Inflammatory macrophage treated with lipopolysaccharide for 1 hour (primary cell): ENCODE results near the gene LRCH1.
"Not testable (repeated sequence)": the region's sequence is repeated elsewhere in the genome, so short reads cannot be mapped to it uniquely, and the experiment has no call there.

Experiments used
- DNase-seq, 2 donors: peaks; one replicate each; pipeline ENCODE4 v3.0.0-alpha.2; 2020 to 2022

The LRCH1 gene

DNA sequence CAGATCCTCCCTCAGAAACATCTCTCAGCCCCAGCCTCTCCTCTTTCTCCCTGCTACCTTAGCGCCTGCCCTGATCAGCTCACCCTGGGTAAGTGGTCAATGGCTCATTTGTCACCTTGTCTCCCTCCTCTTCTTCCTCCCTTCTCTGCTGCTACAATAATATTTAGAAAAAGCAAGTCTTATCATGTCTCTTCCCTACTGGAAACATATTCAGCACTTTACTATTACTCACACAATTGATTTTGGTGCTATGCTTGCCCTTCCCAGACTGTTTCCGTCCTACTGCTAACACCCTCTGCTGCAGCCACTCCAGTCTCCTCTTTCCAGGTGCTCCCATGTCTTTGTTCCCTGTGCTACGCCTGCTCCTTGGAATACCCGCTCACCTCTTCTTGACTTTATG is 208.2 kb downstream of the LRCH1 start:
- no peak for DNase-seq

GRCh38 chr13:46761866-46762265 is 208.9 kb downstream of the LRCH1 start:
- no peak for DNase-seq

DNA sequence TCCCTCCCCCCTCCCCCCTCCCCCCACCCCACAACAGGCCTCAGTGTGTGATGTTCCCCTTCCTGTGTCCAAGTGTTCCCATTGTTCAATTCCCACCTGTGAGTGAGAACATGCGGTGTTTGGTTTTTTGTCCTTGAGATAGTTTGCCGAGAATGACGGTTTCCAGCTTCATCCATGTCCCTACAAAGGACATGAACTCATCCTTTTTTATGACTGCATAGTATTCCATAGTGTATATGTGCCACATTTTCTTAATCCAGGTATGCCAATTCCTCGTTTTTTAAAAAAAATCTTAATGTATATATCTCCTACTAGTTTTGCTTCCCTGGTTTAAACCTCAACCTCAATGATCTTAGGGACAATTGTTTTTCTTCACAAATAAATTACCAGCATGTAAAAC is 217.0 kb downstream of the LRCH1 start:
- not testable (repeated sequence) for DNase-seq

- no peak for DNase-seq
These were observed 218.7 kb downstream of the LRCH1 start for GRCh38 chr13:46771693-46772092.

DNA sequence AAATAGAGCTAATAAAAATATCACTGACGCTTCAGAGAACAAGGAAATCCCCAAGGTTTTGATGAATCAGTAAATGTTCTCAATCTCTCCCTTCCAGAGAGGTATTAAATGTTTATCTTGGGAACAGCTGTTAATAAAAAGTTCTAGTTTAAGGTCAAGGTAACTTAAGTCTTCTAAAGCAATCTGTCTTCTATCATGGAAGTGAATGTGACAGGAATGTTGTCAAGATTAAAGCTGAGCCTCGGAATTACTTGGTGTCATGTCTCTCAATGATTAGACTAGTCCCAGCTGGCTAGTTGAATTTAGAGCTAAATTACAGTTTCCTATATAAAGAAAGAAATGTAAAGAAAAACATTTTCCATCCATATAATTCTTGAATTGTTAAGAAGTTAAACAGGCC is 220.6 kb downstream of the LRCH1 start:
- no peak for DNase-seq

DNA sequence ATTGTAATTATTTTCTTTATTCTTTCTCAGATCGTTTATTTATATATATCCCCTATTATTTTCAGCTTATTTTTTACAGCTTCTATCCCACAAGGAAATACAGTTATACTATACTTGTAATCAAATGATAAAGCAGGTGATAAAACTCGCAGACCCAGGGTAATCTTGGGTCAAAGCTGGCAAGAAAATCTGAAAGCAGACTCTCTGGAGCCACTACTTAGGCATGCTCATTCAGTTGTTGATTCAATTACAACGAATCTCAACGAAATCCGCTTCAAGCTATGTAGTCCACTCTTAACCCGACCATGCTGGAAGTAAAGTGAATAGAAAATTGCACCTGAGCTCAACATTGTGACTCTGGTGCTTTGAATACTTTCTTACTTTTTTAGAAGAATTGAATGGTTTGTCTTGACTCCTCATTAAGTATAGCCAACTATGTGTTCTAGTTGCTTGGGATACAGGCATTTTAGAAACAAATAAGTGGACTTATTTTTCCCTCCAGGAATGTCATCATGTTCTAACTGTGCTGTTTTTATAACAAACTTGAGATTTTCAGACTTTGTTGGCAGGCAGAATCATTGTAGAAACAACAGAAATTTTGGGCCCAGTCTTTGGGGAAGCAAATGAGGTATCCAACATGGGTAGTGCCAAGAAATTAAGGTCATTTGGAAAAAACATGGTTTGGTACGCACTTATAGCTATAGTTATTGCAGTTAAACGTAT is 222.6 kb downstream of the LRCH1 start:
- DNase-seq = no peak

DNA sequence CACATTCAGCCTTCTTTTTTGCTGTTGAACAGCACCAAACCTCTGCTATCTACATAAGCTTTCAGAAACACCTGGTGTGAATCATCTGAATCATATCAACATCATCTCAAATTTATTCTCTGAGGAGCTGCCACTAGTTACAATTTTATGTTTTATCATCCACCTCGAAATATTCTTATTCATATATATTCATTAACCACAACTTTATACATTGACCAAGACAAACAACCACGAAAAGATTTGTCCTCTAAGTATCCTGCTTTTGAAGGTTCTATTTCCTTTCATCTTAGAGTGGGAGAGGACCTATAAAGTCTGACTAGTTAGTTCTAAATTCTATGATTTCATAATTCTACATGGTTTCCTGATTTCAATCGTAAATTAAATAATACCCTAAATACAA is 225.1 kb downstream of the LRCH1 start:
- no peak for DNase-seq

- DNase-seq = no peak
These were observed 225.9 kb downstream of the LRCH1 start for GRCh38 chr13:46778890-46779289.

DNA sequence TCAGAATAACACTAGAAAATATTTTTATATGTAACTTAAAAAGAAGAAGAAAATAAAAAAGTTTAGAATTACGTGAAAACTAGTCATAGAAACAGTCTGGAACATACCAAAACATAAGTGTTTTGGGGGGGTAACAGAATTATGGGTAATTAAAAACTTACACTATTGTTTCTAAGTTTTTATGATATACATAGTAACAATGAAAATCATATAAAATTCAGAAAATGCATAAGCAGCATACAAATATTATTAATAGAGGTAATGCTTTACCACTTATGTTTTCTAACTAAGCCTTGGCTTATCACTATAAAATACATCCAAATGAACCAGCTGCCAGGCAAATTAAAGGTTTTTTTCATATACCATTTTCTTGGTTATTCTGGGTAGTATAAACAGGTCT is 229.1 kb downstream of the LRCH1 start:
- DNase-seq = no peak

DNA sequence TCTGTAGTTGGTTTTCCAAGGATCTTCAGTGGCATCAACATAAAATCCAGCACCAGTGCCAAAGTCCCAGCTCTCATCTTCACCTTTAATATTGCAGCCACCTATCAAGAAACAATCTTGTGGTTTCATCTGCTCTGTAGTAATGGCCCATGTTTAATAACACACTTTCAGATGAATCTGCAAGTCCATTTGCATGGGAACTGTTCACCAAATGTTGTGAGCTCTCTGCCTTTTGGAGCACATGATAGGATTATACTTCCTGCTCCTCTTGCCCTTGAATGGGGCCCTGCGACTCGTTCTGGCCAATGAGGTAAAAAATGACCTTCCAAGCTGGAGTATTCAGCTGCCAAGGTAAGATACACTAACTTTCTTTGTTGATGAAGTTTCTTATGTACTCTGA is 229.7 kb downstream of the LRCH1 start:
- DNase-seq = no peak

DNA sequence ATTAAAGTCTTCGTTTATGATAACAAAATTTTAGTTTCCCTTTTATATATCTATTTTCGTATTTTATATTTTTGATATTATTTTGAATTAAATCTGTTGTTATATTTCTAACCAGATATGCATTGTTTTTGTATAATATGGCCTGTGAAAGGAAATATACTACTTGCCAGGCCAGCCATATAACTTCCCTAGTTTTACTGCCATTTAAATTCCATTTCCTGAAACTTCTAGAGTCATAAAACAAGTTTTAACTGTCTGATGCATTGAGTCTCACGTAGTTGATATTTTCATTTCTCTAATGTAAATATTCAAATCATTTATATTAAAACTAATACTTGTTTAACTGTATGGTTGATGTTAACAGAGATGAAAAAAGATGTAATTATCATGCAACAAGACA is 230.5 kb downstream of the LRCH1 start:
- no peak for DNase-seq

- DNase-seq = no peak
These were observed 242.4 kb downstream of the LRCH1 start for GRCh38 chr13:46795321-46795720.

GRCh38 chr13:46796129-46796514 is 243.2 kb downstream of the LRCH1 start:
- no peak for DNase-seq

DNA sequence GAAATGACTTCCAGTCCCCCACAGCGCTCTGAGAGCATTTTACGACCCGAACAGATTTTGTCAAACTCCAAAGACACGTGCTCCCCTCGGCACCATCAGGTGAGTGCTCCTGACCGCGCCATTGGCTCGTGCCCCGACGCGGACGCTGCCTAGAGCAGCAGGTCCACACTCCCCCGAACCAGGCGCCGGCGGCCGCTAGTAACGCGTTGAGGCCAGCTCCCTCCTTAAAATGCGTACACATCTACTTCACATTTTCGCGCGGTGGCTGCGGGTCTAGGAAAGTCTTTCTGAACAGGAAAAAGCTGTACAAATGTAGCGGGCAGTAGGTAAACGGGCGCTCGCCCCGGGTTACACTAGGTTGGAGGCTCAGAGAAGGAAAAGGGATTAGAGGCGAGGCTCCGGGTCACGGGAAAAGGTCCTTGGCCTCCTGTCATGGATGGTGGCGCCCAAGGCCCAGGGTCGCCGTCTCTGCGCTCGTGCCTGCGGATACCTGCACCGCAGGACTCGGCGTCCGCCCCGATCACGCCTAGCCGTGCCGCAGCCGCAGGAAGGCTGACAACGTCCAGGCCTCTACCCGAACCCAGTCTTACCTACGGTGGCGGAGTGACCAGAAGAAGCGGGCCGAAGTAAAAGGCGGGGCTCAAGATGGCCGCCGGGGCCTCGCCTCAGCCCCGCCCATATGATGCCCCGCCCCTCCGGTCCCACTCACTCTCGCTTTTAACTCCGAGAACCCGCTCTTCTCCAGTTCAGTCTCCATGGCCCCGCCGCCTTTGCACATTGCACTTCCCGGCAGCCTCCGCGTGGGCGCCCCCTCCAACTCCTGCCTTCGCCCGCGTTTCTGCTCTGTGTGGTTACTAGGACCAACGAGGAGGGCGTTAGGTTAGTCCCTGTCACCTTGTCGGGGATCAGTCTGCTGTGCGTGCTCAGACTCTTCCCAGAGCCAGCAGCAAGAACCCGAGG is 243.8 kb downstream of the LRCH1 start, which contains the start of gene ESD:
Gene ESD (minus strand): TSS at position 647 of the 960 bp plus-strand sequence. CDS start 5,748 bp downstream, outside the sequence.
- peak; percentile 87 to 95 for DNase-seq

- DNase-seq = no peak
These were observed 244.7 kb downstream of the LRCH1 start for GRCh38 chr13:46797501-46798237.

DNA sequence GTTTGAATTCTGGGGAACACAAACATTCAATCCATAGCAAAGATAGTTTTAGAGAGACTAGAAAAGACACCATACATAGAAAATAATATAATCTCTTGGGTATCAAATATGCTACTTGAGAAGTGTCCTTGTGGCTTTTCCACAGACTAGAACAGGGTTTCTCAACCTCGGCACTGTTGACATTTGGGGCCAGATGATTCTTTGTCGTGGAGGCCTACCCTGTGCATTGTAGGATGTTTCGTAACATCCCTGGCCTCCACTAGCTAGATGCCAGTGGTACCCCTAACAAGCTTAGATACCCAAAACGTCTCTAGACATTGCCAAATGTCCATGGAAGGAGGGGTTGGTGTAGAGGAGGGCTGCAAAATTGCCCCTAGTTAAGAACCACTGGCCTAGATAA is 246.2 kb downstream of the LRCH1 start:
- DNase-seq = no peak

GRCh38 chr13:46801858-46802257 is 248.9 kb downstream of the LRCH1 start:
- no peak for DNase-seq
